Endodermal cell (in vitro differentiated cells): ENCODE data around the gene SLC41A2. TPM values are rescaled to one million over a fixed set of nuclear protein-coding genes. Genes with fewer than 3 reads are reported as not detected.

ENCODE experiments used
- DNase-seq: peaks from one replicate; pipeline ENCODE4 v3.0.0-alpha.2; 2017
- H3K27ac ChIP-seq: 2 replicates; pipeline ENCODE4 v1.5.1; 2013; ENCODE audit warnings: mild to moderate bottlenecking, low read depth, low read length, moderate library complexity
- H3K27me3 ChIP-seq: 2 replicates; pipeline ENCODE4 v1.6.1; 2013; ENCODE audit warnings: mild to moderate bottlenecking, low read length, moderate library complexity; ENCODE audit not compliant: insufficient read depth, control insufficient read depth, poor library complexity, severe bottlenecking
- H3K36me3 ChIP-seq: 2 replicates; pipeline ENCODE4 v1.7.0; 2013; ENCODE audit warnings: mild to moderate bottlenecking, low read length, moderate library complexity; ENCODE audit not compliant: control insufficient read depth, insufficient read depth
- H3K4me1 ChIP-seq: one replicate; pipeline ENCODE4 v1.7.0; 2013; ENCODE audit warnings: low read length; ENCODE audit not compliant: control insufficient read depth, insufficient read depth
- H3K4me3 ChIP-seq: 2 replicates; pipeline ENCODE4 v1.5.1; 2013; ENCODE audit warnings: mild to moderate bottlenecking, low read length, moderate library complexity
- H3K9ac ChIP-seq: 2 replicates; pipeline ENCODE4 v1.6.1; 2013; ENCODE audit warnings: mild to moderate bottlenecking, low read length, moderate library complexity; ENCODE audit not compliant: poor library complexity, severe bottlenecking; ENCODE audit errors: extremely low read depth
- H3K9me3 ChIP-seq: 2 replicates; pipeline ENCODE4 v1.6.1; 2013; ENCODE audit warnings: mild to moderate bottlenecking, low read length, moderate library complexity; ENCODE audit not compliant: control insufficient read depth
- H3K27ac Mint-ChIP-seq: 2 replicates; pipeline ENCODE4 v1.8.0; 2020; ENCODE audit warnings: mixed read lengths
- H3K27me3 Mint-ChIP-seq: 2 replicates; pipeline ENCODE4 v1.8.0; 2021; ENCODE audit warnings: mild to moderate bottlenecking, mixed read lengths; ENCODE audit not compliant: insufficient read depth
- H3K36me3 Mint-ChIP-seq: 2 replicates; pipeline ENCODE4 v1.8.0; 2020; ENCODE audit warnings: low read depth, mixed read lengths
- H3K4me1 Mint-ChIP-seq: 2 replicates; pipeline ENCODE4 v1.8.0; 2020; ENCODE audit warnings: mixed read lengths
- H3K4me3 Mint-ChIP-seq: 2 replicates; pipeline ENCODE4 v1.8.0; 2020; ENCODE audit warnings: mild to moderate bottlenecking, moderate library complexity, mixed read lengths
- H3K9me3 Mint-ChIP-seq: 2 replicates; pipeline ENCODE4 v1.8.0; 2020; ENCODE audit warnings: mild to moderate bottlenecking, mixed read lengths
- WGBS, 2 experiments: methylation state at CpG; one replicate each; pipeline versions ENCODE4 v1.1.5 to v1.1.7; 2013; ENCODE audit warnings: missing lambda C conversion rate in 2 of 2, mixed read lengths in 1 of 2; ENCODE audit not compliant: insufficient coverage in 1 of 2, insufficient read length in 1 of 2; 5-methylcytosine and 5-hydroxymethylcytosine counted together
- total RNA-seq, 2 donors: library from RNA; stranded (reverse); fragmentation: NEBNext Ultra II Directional in 1 of 2; extraction: Animal tissue kit (Norgen Biotek cat#: 25700) in 1 of 2; gene quantifications; 2 replicates in 1 of 2; 3 replicates in 1 of 2; pipeline ENCODE4 v1.2.1, GENCODE V29; 2021
- TF ChIP-seq, protein P1 (sequence below): fragments of 200-600 bp; sonication (generic); conservative IDR thresholded peaks from 2 replicates; pipeline ENCODE4 v1.5.0; 2021; ENCODE audit warnings: antibody characterized with exemption, mild to moderate bottlenecking

SLC41A2 gene
- total RNA-seq, 2 donors from 2014 or later = 1.9 to 2.3 TPM

DNA sequence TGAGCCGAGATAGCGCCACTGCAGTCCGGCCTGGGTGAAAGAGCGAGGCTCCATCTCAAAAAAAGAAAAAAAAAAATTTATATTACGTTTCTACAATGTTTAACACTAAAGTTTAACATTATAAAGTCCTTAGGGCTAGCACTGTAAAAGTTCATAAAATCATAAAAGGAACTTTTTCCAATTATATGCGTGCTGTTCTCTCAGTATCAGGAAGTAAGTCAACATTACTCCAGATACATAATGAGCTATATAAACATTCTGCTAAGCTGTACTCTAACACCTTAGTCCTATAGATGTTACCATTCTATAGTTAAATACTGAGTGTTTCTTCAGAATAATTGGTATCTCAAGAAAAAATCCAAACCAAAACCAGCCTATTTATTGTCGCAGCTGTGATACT is 32.6 kb downstream of the SLC41A2 start:
- Histone ChIP-seq H3K9ac (no peak overlapping the region), H3K9me3 (peaks cover 12% of the 10 kb centered on the region), H3K4me1 (no peaks in the 10 kb centered on the region), H3K36me3 (no peaks in the 10 kb centered on the region), H3K27ac (no peak overlapping the region), H3K27me3 (no peaks in the 10 kb centered on the region), H3K4me3 (no peak overlapping the region)
- Mint-ChIP-seq H3K27me3 (no peaks in the 10 kb centered on the region), H3K4me3 (no peak overlapping the region), H3K36me3 (no peaks in the 10 kb centered on the region), H3K9me3 (peaks cover 24% of the 10 kb centered on the region), H3K27ac (no peak overlapping the region), H3K4me1 (no peaks in the 10 kb centered on the region)
- WGBS, 2 experiments = 80 to 100% methylated on average over 1 to 3 of the region's 7 CpGs
- DNase-seq = no peak
- TF ChIP-seq, protein P1, sequence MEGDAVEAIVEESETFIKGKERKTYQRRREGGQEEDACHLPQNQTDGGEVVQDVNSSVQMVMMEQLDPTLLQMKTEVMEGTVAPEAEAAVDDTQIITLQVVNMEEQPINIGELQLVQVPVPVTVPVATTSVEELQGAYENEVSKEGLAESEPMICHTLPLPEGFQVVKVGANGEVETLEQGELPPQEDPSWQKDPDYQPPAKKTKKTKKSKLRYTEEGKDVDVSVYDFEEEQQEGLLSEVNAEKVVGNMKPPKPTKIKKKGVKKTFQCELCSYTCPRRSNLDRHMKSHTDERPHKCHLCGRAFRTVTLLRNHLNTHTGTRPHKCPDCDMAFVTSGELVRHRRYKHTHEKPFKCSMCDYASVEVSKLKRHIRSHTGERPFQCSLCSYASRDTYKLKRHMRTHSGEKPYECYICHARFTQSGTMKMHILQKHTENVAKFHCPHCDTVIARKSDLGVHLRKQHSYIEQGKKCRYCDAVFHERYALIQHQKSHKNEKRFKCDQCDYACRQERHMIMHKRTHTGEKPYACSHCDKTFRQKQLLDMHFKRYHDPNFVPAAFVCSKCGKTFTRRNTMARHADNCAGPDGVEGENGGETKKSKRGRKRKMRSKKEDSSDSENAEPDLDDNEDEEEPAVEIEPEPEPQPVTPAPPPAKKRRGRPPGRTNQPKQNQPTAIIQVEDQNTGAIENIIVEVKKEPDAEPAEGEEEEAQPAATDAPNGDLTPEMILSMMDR = no peak

DNA sequence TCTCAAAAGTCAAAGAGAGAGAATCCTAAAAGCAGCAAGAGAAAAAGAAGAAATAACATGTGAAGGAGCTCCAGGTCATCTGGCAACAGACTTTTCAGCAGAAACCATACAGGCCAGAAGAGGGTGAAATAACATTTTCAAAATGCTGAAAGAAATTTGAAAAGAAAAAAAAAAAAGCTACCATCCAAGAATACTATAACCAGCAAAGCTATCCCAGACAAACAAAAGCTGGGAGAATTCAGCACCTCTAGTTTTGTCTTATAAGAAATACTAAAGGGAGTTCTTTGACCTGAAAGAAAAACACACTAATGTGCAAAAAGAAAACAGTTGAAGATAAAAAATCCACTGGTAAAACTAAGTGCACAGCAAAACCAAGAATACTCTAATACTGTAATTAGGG is 36.8 kb downstream of the SLC41A2 start:
- Histone ChIP-seq H3K36me3 (no peaks in the 10 kb centered on the region), H3K9ac (no peak overlapping the region), H3K27me3 (no peaks in the 10 kb centered on the region), H3K4me3 (peak overlapping the region; percentile 29), H3K9me3 (peaks cover 12% of the 10 kb centered on the region), H3K27ac (no peak overlapping the region), H3K4me1 (no peaks in the 10 kb centered on the region)
- H3K27ac Mint-ChIP-seq = no peak overlapping the region
- H3K36me3 Mint-ChIP-seq = no peaks in the 10 kb centered on the region
- H3K9me3 Mint-ChIP-seq = peaks cover 30% of the 10 kb centered on the region
- DNase-seq = no peak
- no peak overlapping the region for H3K4me3 Mint-ChIP-seq
- no peaks in the 10 kb centered on the region for H3K4me1 Mint-ChIP-seq
- no peaks in the 10 kb centered on the region for H3K27me3 Mint-ChIP-seq
- TF ChIP-seq, protein P1 = no peak

GRCh38 chr12:104911942-104912341 is 46.1 kb downstream of the SLC41A2 start:
- Histone ChIP-seq H3K4me1 (peaks cover 15% of the 10 kb centered on the region), H3K27me3 (no peaks in the 10 kb centered on the region), H3K27ac (no peak overlapping the region), H3K9ac (no peak overlapping the region), H3K36me3 (no peaks in the 10 kb centered on the region), H3K4me3 (no peak overlapping the region), H3K9me3 (no peaks in the 10 kb centered on the region)
- no peaks in the 10 kb centered on the region for H3K27me3 Mint-ChIP-seq
- H3K27ac Mint-ChIP-seq = no peak overlapping the region
- no peak for DNase-seq
- H3K9me3 Mint-ChIP-seq = no peaks in the 10 kb centered on the region
- H3K4me1 Mint-ChIP-seq = peaks cover 19% of the 10 kb centered on the region
- no peaks in the 10 kb centered on the region for H3K36me3 Mint-ChIP-seq
- no peak overlapping the region for H3K4me3 Mint-ChIP-seq
- WGBS, 2 experiments = 76 to 89% methylated on average over 2 to 4 of the region's 4 CpGs
- TF ChIP-seq, protein P1 = no peak
